HepG2 (cell line): Measurements from ENCODE around the gene VPS9D1. TPM values are rescaled to one million over a fixed set of nuclear protein-coding genes. Genes with fewer than 3 reads are reported as not detected.

Experiments
- MYPOP ChIP-seq: sonication (generic); formaldehyde crosslinking; IDR thresholded peaks from 2 replicates; pipeline ENCODE4 v1.8.1; 2023; ENCODE audit warnings: mild to moderate bottlenecking, moderate library complexity, missing genetic modification reagents
- ZFP82 ChIP-seq: sonication (generic); formaldehyde crosslinking; IDR thresholded peaks from 2 replicates; pipeline ENCODE4 v1.5.1; 2020; ENCODE audit warnings: mild to moderate bottlenecking, missing genetic modification reagents, borderline replicate concordance
- ZNF256 ChIP-seq: sonication (generic); formaldehyde crosslinking; conservative IDR thresholded peaks from 2 replicates; pipeline ENCODE4 v1.4.0; 2020; ENCODE audit warnings: missing genetic modification reagents
- polyA plus RNA-seq, 8 experiments: library from polyadenylated mRNA; depleted of rRNA in 3 of 8; stranded (reverse) in 7 of 8; unstranded in 1 of 8; fragments of >200 nt; fragmentation: Illumina TruSeq in 4 of 8; extraction: Trizol in 4 of 8; gene quantifications; 2 replicates each; pipeline versions ENCODE4 v1.2.1 to v1.2.3, GENCODE V29; 2011 to 2016; ENCODE audit warnings: low read depth in 4 of 8, missing spikeins in 1 of 8, mixed read lengths in 1 of 8; ENCODE audit not compliant: insufficient read depth in 1 of 8
- total RNA-seq, 5 experiments: library from RNA; depleted of rRNA; stranded (reverse); fragments of >200 nt; fragmentation: Illumina TruSeq; extraction: Trizol; gene quantifications; 2 replicates each; pipeline ENCODE4 v1.2.3, GENCODE V29; 2016; ENCODE audit warnings: low read depth in 1 of 5
- TF ChIP-seq, protein P1 (sequence below): sonication (generic); formaldehyde crosslinking; conservative IDR thresholded peaks from 2 replicates; pipeline ENCODE4 v1.8.0; 2022; ENCODE audit warnings: missing genetic modification reagents
- TF ChIP-seq, protein P2 (sequence below): sonication (generic); formaldehyde crosslinking; IDR thresholded peaks from 2 replicates; pipeline ENCODE4 v1.4.0; 2020; ENCODE audit warnings: low read depth, missing genetic modification reagents

The VPS9D1 gene
- total and polyA plus RNA-seq, 2 of the 13 experiments (the other 11 are each of a cell fraction or from before 2014, with no cell fraction given) = 10.1 to 13.2 TPM

- TF ChIP-seq, protein P1, sequence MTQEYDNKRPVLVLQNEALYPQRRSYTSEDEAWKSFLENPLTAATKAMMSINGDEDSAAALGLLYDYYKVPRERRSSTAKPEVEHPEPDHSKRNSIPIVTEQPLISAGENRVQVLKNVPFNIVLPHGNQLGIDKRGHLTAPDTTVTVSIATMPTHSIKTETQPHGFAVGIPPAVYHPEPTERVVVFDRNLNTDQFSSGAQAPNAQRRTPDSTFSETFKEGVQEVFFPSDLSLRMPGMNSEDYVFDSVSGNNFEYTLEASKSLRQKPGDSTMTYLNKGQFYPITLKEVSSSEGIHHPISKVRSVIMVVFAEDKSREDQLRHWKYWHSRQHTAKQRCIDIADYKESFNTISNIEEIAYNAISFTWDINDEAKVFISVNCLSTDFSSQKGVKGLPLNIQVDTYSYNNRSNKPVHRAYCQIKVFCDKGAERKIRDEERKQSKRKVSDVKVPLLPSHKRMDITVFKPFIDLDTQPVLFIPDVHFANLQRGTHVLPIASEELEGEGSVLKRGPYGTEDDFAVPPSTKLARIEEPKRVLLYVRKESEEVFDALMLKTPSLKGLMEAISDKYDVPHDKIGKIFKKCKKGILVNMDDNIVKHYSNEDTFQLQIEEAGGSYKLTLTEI (CRISPR knock-in tag) = no peak
- TF ChIP-seq ZNF256 (CRISPR knock-in tag) (no peak), MYPOP (no peak), ZFP82 (CRISPR knock-in tag) (no peak)
- TF ChIP-seq, protein P2, sequence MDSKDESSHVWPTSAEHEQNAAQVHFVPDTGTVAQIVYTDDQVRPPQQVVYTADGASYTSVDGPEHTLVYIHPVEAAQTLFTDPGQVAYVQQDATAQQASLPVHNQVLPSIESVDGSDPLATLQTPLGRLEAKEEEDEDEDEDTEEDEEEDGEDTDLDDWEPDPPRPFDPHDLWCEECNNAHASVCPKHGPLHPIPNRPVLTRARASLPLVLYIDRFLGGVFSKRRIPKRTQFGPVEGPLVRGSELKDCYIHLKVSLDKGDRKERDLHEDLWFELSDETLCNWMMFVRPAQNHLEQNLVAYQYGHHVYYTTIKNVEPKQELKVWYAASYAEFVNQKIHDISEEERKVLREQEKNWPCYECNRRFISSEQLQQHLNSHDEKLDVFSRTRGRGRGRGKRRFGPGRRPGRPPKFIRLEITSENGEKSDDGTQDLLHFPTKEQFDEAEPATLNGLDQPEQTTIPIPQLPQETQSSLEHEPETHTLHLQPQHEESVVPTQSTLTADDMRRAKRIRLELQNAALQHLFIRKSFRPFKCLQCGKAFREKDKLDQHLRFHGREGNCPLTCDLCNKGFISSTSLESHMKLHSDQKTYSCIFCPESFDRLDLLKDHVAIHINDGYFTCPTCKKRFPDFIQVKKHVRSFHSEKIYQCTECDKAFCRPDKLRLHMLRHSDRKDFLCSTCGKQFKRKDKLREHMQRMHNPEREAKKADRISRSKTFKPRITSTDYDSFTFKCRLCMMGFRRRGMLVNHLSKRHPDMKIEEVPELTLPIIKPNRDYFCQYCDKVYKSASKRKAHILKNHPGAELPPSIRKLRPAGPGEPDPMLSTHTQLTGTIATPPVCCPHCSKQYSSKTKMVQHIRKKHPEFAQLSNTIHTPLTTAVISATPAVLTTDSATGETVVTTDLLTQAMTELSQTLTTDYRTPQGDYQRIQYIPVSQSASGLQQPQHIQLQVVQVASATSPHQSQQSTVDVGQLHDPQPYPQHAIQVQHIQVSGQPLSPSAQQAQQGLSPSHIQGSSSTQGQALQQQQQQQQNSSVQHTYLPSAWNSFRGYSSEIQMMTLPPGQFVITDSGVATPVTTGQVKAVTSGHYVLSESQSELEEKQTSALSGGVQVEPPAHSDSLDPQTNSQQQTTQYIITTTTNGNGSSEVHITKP (CRISPR knock-in tag) = no peak
- TF ChIP-seq, all 625 proteins: peak for 0
Measured at GRCh38 chr16:89707695-89708094, 13.0 kb downstream of the VPS9D1 start (continued).
